ENCODE results near the gene ZNF205. TPM values are rescaled to one million over a fixed set of nuclear protein-coding genes. Genes with fewer than 3 reads are reported as not detected.

ZNF205 gene
- polyA plus RNA-seq, 6 donors from 2014 or later: 0.47 TPM; not detected in 5

Other genes starting within 250 kb of the ZNF205 start
- 10 to 100 TPM; 15.6 to 22.6 (median 18.9) TPM for gene FLYWCH2, start 229.4 kb upstream of the ZNF205 start, polyA plus RNA-seq (ENCODE audit: low read depth in 6 of 6)
- 10 to 100 TPM in 3 of 6 donors, 1 to 10 TPM in 3; 6.3 to 13.4 (median 9.5) TPM for gene FLYWCH1, start 200.7 kb upstream of the ZNF205 start, polyA plus RNA-seq (ENCODE audit: low read depth in 6 of 6)
- gene KREMEN2, start 148.3 kb upstream of the ZNF205 start, polyA plus RNA-seq (ENCODE audit: low read depth in 6 of 6): 1 to 10 TPM in 3 of 6 donors, under 1 TPM in 2, not detected in 1; 0.25 to 4.4 (median 1.2) TPM
- gene PAQR4, start 143.2 kb upstream of the ZNF205 start, polyA plus RNA-seq (ENCODE audit: low read depth in 6 of 6): 1 to 10 TPM in 3 of 6 donors, under 1 TPM in 2, not detected in 1; 0.43 to 1.3 (median 1.1) TPM
- under 1 TPM in 4 of 6 donors, not detected in 2; 0.45 to 0.88 (median 0.62) TPM for gene PKMYT1, start 132.1 kb upstream of the ZNF205 start, polyA plus RNA-seq (ENCODE audit: low read depth in 6 of 6)
- gene CLDN9, start 99.7 kb upstream of the ZNF205 start, polyA plus RNA-seq (ENCODE audit: low read depth in 6 of 6): not detected
- gene CLDN6, start 94.4 kb upstream of the ZNF205 start, polyA plus RNA-seq (ENCODE audit: low read depth in 6 of 6): not detected
- gene TNFRSF12A, start 92.2 kb upstream of the ZNF205 start, polyA plus RNA-seq (ENCODE audit: low read depth in 6 of 6): not detected
- gene HCFC1R1, start 88.6 kb upstream of the ZNF205 start, polyA plus RNA-seq (ENCODE audit: low read depth in 6 of 6): 10 to 100 TPM in 5 of 6 donors, 1 to 10 TPM in 1; 7.6 to 21.4 (median 15.4) TPM
- 10 to 100 TPM; 35.7 to 75.7 (median 48.3) TPM for gene THOC6, start 88.6 kb upstream of the ZNF205 start, polyA plus RNA-seq (ENCODE audit: low read depth in 6 of 6)
- not detected for gene BICDL2, start 75.6 kb upstream of the ZNF205 start, polyA plus RNA-seq (ENCODE audit: low read depth in 6 of 6)
- under 1 TPM in 2 of 6 donors, not detected in 4; 0.29 to 0.55 TPM for gene MMP25, start 66.0 kb upstream of the ZNF205 start, polyA plus RNA-seq (ENCODE audit: low read depth in 6 of 6)
- gene IL32, start 46.9 kb upstream of the ZNF205 start, polyA plus RNA-seq (ENCODE audit: low read depth in 6 of 6): 10 to 100 TPM in 2 of 6 donors, 1 to 10 TPM in 4; 3.0 to 15.0 (median 6.2) TPM
- gene ZSCAN10, start 13.3 kb upstream of the ZNF205 start, polyA plus RNA-seq (ENCODE audit: low read depth in 6 of 6): not detected
- 1 to 10 TPM in 4 of 6 donors, under 1 TPM in 1, not detected in 1; 0.38 to 2.7 (median 1.6) TPM for gene ZNF213, start 22.4 kb downstream of the ZNF205 start, polyA plus RNA-seq (ENCODE audit: low read depth in 6 of 6)
- gene OR1F1, start 75.6 kb downstream of the ZNF205 start, polyA plus RNA-seq (ENCODE audit: low read depth in 6 of 6): not detected
- gene ZNF200, start 122.6 kb downstream of the ZNF205 start, polyA plus RNA-seq (ENCODE audit: low read depth in 6 of 6): 10 to 100 TPM in 4 of 6 donors, 1 to 10 TPM in 2; 5.4 to 13.8 (median 11.0) TPM
- under 1 TPM in 1 of 6 donors, not detected in 5; 0.25 TPM for gene MEFV, start 144.0 kb downstream of the ZNF205 start, polyA plus RNA-seq (ENCODE audit: low read depth in 6 of 6)
- 10 to 100 TPM; 39.8 to 65.5 (median 51.6) TPM for gene ZNF263, start 170.9 kb downstream of the ZNF205 start, polyA plus RNA-seq (ENCODE audit: low read depth in 6 of 6)
- gene TIGD7, start 192.8 kb downstream of the ZNF205 start, polyA plus RNA-seq (ENCODE audit: low read depth in 6 of 6): 1 to 10 TPM in 5 of 6 donors, under 1 TPM in 1; 0.52 to 9.7 (median 6.0) TPM
- gene ZNF75A, start 192.9 kb downstream of the ZNF205 start, polyA plus RNA-seq (ENCODE audit: low read depth in 6 of 6): 10 to 100 TPM; 22.4 to 59.6 (median 30.6) TPM
- gene OR2C1, start 243.3 kb downstream of the ZNF205 start, polyA plus RNA-seq (ENCODE audit: low read depth in 6 of 6): 1 to 10 TPM in 3 of 6 donors, under 1 TPM in 2, not detected in 1; 0.20 to 1.9 (median 1.0) TPM